ENCODE data around the gene SH3RF3.

The SH3RF3 gene

GRCh38 chr2:109144271-109144670 is 15.3 kb downstream of the SH3RF3 start:
- TF ChIP-seq CTCF (IDR thresholded peaks at IDR 0.05), result no peak
- no peak overlapping the region for H3K4me3 ChIP-seq
- no peak for DNase-seq (ENCODE audit: low spot score)
- no peak overlapping the region for H3K27ac ChIP-seq

DNA sequence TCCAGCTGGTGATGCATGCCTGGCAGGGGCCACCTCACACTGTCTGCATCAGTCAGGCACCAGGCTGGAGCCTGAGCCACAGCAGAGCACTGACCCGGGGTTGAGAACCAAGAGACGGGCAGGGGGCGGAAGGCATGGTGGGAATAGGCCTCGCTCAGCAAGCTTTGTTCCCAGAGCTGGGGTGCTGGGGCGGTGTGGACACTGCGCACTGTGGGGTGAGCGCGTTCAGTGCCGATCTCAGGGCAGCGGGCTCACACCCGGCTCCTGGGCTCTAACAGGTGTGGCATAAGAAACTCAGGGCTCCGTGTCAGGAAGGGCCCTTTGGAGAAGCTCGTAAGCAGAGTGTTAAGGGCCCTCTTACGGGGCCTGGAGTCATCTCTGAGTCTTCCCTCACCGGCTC is 15.7 kb downstream of the SH3RF3 start:
- no peak overlapping the region for H3K4me3 ChIP-seq
- no peak for TF ChIP-seq CTCF (IDR thresholded peaks at IDR 0.05)
- H3K27ac ChIP-seq, result no peak overlapping the region
- DNase-seq (ENCODE audit: low spot score), result no peak

DNA sequence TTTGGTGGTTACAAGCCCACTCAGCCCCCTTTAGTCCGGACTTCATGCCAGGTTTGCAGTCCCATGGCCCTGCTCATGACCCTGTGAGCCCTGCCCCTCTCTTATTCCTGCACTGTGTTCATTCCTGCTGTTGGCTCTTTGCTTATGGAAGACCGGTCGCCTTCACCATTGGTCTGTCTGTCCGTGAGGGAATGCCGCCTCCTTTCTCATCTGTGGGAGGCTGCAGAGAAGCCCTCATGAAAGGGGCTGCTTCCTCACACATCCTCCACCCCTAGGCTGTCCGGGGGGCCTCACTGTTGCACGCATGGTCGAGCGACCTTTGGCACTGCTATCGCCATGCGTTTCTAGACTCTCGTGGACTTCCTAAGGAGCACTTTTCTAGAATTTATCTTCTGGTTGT is 16.3 kb downstream of the SH3RF3 start:
- H3K27ac ChIP-seq, result no peak overlapping the region
- no peak overlapping the region for H3K4me3 ChIP-seq
- no peak for TF ChIP-seq CTCF (IDR thresholded peaks at IDR 0.05)
- no peak for DNase-seq (ENCODE audit: low spot score)

DNA sequence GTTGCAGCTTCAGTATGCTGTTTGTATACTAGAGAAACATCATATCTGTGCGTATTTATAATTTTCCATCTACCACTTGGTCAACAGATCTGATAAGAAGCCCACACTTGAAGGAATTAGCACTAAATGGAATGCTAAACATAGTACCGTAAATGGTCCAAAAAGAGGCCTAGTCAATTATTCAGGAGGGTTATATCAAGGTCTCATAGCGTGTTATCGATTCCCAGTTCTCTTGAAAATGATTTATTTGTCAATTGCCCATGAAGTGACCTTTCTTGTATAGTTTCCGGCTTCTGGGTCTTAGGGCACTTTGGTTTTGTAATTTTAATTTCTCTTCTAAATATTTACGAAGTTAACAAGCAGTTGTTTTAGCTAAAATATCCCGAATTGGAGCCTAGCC is 18.4 kb downstream of the SH3RF3 start:
- no peak for TF ChIP-seq CTCF (IDR thresholded peaks at IDR 0.05)
- H3K27ac ChIP-seq, result no peak overlapping the region
- DNase-seq (ENCODE audit: low spot score), result no peak
- H3K4me3 ChIP-seq, result no peak overlapping the region

- no peak for TF ChIP-seq CTCF (IDR thresholded peaks at IDR 0.05)
- Histone ChIP-seq H3K27ac (no peak overlapping the region), H3K4me3 (no peak overlapping the region)
- DNase-seq (ENCODE audit: low spot score), result no peak
Measured at GRCh38 chr2:109148117-109148746, 19.2 kb downstream of the SH3RF3 start.

DNA sequence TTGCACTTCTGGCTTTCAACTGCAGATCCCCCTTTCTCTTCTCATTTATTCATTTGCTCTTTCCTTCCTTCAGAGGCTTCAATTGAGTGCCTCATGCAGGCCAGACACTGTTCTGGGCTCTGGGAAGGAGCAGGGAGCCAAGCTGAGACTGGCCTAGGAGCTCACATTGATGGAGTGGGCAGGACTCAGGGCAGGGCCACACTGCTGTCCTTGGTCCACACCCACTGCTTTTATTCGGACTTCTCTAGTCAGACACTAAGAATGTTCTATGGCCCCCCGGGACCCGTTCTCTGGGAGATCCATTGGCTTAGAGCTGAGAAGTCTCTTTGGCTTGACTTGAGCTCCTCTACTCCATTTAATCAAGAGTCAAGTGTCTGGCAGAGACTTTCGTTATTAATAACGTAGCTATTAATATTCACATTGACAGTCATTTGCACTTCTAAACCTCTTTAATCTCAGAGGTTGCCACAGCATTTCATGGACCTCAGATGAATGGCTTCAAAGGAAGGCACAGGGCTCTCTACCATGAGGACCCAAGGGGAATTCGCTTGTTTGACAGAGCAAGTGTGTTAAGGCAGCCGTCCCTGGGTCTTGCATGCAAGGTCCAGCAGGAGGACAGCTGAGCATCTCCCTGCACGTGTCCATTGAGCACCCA is 20.1 kb downstream of the SH3RF3 start:
- no peak overlapping the region for H3K4me3 ChIP-seq
- H3K27ac ChIP-seq, result no peak overlapping the region
- no peak for DNase-seq (ENCODE audit: low spot score)
- no peak for TF ChIP-seq CTCF (IDR thresholded peaks at IDR 0.05)

GRCh38 chr2:109150559-109150958 is 21.6 kb downstream of the SH3RF3 start:
- H3K27ac ChIP-seq, result no peak overlapping the region
- H3K4me3 ChIP-seq, result no peak overlapping the region
- DNase-seq (ENCODE audit: low spot score), result no peak

More at GRCh38 chr2:109150559-109150958, 21.6 kb downstream of the SH3RF3 start:
- TF ChIP-seq CTCF (IDR thresholded peaks at IDR 0.05), result no peak
